Measurements from ENCODE around the gene LILRA1. TPM values are rescaled to one million over a fixed set of nuclear protein-coding genes. Genes with fewer than 3 reads are reported as not detected.
"Not testable (repeated sequence)": the region's sequence is repeated elsewhere in the genome, so short reads cannot be mapped to it uniquely, and the experiment has no call there.

Gene LILRA1
- total RNA-seq, 1 experiment from 2014 or later = not detected

DNA sequence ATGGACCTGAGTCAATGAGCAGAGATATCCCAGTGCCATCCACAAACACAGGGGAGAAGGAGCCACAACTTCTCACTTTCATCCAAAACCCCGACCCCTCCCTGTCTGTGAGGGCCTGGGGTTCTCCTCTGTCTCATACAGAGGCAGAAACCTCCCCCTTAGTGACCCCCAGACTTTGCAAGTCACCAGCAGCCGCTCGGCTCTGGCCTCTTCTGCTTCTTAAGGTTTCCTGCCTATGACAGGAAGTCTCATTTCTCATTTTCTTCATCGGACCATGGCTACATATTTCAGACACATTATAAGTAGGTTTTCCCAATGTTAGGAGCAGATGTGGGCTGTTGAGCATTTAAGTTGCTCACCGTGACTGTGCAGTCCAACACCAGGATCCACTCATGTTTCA, 49.5 kb downstream of the LILRA1 start:
- BruUV-seq (replicated peaks); H3K9me3 ChIP-seq (ENCODE audit: control insufficient read depth, insufficient read depth, low read depth, low read length); POLR2A ChIA-PET; ATAC-seq; in situ Hi-C loops (cut with HindIII; ENCODE audit: low pct_unique_long_range_greater_than_20kb, low sequenced_read_pairs); DNase-seq (ENCODE audit: low read depth, low spot score); H3K27ac ChIP-seq (ENCODE audit: low read length); H3K36me3 ChIP-seq (ENCODE audit: control insufficient read depth, insufficient read depth, low read length); CTCF ChIA-PET; intact Hi-C loops (cut with micrococcal nuclease; ENCODE audit: unreplicated experiment); H3K4me1 ChIP-seq (ENCODE audit: control insufficient read depth, insufficient read depth, low read length); H3K4me3 ChIP-seq (ENCODE audit: low read depth in 2 of 2, low read length in 2 of 2): not testable (repeated sequence)
- H3K27me3 ChIP-seq (ENCODE audit: control insufficient read depth, insufficient read depth, low read length) = peaks cover 14% of the 10 kb centered on the region

DNA sequence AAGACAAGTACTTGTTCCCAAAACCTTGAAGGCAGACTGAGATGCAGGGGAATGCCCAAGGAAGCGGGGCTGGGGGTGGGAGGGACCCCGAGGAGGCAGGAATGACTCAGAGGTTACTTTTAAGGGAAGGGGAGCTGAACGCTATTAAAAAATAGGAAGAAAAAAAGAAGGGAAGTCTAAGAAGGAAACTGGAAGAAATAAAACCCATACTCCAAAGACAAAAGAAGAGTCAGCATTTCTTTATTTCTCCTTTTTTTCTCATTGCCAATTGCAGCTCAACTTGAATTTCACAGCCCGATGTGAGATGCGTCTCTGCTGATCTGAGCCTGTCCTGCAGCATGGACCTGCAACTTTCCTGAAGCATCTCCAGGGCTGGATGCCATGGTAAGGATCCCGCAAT, 50.2 kb downstream of the LILRA1 start:
- ATAC-seq; intact Hi-C loops (cut with micrococcal nuclease; ENCODE audit: unreplicated experiment); H3K4me1 ChIP-seq (ENCODE audit: control insufficient read depth, insufficient read depth, low read length); DNase-seq (ENCODE audit: low read depth, low spot score); BruUV-seq (replicated peaks); H3K9me3 ChIP-seq (ENCODE audit: control insufficient read depth, insufficient read depth, low read depth, low read length); POLR2A ChIA-PET; H3K36me3 ChIP-seq (ENCODE audit: control insufficient read depth, insufficient read depth, low read length); in situ Hi-C loops (cut with HindIII; ENCODE audit: low pct_unique_long_range_greater_than_20kb, low sequenced_read_pairs); H3K27ac ChIP-seq (ENCODE audit: low read length); CTCF ChIA-PET; H3K4me3 ChIP-seq (ENCODE audit: low read depth in 2 of 2, low read length in 2 of 2): not testable (repeated sequence)
- peaks cover 16% of the 10 kb centered on the region for H3K27me3 ChIP-seq (ENCODE audit: control insufficient read depth, insufficient read depth, low read length)

DNA sequence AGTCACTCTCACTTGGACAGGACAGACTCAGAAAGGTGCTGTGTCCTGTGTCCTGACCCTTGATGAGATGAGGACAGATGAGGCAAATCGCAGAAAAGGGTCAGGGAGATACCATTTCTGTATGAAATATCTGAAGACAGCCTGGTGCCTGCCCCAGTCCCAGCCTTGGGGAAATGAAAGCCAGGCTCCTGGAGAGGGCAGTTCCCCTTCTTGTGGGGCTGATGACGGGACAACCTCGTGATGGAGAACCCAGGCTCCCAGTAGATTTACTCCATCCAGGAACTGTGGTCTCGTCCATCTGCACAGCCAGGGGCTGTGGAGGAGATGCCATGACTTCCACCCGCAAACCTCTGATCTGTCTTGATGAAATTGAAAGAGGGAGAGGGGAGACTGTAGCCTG, 50.6 kb downstream of the LILRA1 start:
- DNase-seq (ENCODE audit: low read depth, low spot score) = no peak
- H3K9me3 ChIP-seq (ENCODE audit: control insufficient read depth, insufficient read depth, low read depth, low read length) = no peaks in the 10 kb centered on the region
- TF ChIP-seq TCF7L2 (IDR thresholded peaks at IDR 0.05; ENCODE audit: low read depth, low read length) = no peak
- TF ChIP-seq REST (IDR thresholded peaks at IDR 0.05; ENCODE audit: insufficient read depth in 1 of 2, low read depth in 2 of 2, low read length in 1 of 2) = no peak
- no peak for TF ChIP-seq POLR2AphosphoS5 (IDR thresholded peaks at IDR 0.05; ENCODE audit: low read depth, low read length)
- no peak for TF ChIP-seq SIN3A (IDR thresholded peaks at IDR 0.05; ENCODE audit: borderline replicate concordance, insufficient read depth, low read depth, low read length)
- no peak for TF ChIP-seq CTCF (IDR thresholded peaks at IDR 0.05)
- ChIA-PET POLR2A (no interaction called here), CTCF (no interaction called here)
- H3K4me3 ChIP-seq (ENCODE audit: low read depth in 2 of 2, low read length in 2 of 2) = no peak overlapping the region
- in situ Hi-C loops (cut with HindIII; ENCODE audit: low pct_unique_long_range_greater_than_20kb, low sequenced_read_pairs) (no loop called here), intact Hi-C loops (cut with micrococcal nuclease; ENCODE audit: unreplicated experiment) (no loop called here)
- H3K27ac ChIP-seq (ENCODE audit: low read length) = no peak overlapping the region
- H3K27me3 ChIP-seq (ENCODE audit: control insufficient read depth, insufficient read depth, low read length) = peaks cover 13% of the 10 kb centered on the region
- no peaks in the 10 kb centered on the region for H3K36me3 ChIP-seq (ENCODE audit: control insufficient read depth, insufficient read depth, low read length)
- no peak for ATAC-seq
- BruUV-seq (replicated peaks) = no TSS peak
- no peaks in the 10 kb centered on the region for H3K4me1 ChIP-seq (ENCODE audit: control insufficient read depth, insufficient read depth, low read length)
